COLO829 (cell line): ENCODE measurements around the gene CFAP45.
"Not testable (repeated sequence)": the region's sequence is repeated elsewhere in the genome, so short reads cannot be mapped to it uniquely, and the experiment has no call there.

Experiments used
- DNase-seq: peaks from one replicate; pipeline ENCODE4 v3.0.0; 2012; ENCODE audit warnings: low spot score

Gene CFAP45

DNA sequence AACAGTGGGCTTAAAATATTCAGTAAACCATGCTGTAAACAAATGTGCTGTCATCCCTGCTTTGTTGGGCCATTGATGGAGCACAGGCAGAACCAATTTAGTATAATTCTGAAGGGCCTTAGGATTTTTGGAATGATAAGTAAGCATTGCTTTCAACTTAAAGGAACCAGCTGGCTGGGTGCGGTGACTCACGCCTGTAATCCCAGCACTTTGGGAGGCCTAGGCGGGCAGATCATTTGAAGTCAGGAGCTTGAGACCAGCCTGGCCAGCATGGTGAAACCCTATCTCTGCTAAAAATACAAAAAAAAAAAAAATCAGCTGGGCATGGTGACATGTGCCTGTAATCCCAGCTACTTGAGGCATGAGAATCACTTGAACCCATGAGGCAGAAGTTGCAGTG, 4.1 kb upstream of the CFAP45 start:
- DNase-seq: not testable (repeated sequence)

- no peak for DNase-seq
Measured at GRCh38 chr1:159902541-159902940, 2.6 kb upstream of the CFAP45 start.

- DNase-seq: no peak
Measured at GRCh38 chr1:159900755-159901360, 893 bp upstream of the CFAP45 start.

DNA sequence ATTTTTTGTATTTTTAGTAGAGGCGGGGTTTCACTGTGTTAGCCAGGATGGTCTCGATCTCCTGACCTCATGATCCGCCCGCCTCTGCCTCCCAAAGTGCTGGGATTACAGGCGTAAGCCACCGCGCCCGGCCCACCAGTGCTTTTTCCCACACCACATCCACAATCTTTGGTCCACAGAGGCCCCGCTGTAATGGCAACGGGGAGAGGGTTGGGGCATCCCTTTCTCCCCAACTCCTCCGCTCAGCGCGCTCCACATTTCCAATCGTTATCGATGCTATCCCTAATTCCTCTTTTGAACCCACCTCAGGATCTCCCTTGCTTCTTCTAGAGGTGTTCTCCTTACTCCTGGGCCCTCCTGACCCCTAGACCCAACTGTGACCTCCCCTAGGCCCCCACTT, 331 bp downstream of the CFAP45 start:
- not testable (repeated sequence) for DNase-seq

- no peak for DNase-seq
Measured at GRCh38 chr1:159898527-159898926, 1.4 kb downstream of the CFAP45 start.

DNA sequence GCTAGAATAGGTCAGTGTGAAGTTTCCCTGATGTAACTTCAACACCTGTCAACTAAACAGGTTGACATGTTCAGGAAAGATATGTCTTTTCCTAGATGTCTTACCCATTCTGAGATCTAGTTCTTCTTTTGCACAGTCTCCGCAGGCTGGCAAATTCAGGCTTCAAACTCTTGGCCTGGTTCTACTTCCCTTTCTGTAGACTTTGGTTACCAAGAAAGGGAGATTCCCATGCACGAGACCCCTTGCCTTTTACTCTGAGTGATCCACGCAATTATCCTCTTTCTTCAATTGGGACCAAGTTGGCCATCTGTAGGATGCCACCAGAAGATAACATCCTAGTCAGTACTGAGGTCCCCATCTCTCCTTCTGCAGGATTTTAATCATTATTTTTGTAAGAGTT, 2.0 kb downstream of the CFAP45 start:
- DNase-seq: no peak

DNA sequence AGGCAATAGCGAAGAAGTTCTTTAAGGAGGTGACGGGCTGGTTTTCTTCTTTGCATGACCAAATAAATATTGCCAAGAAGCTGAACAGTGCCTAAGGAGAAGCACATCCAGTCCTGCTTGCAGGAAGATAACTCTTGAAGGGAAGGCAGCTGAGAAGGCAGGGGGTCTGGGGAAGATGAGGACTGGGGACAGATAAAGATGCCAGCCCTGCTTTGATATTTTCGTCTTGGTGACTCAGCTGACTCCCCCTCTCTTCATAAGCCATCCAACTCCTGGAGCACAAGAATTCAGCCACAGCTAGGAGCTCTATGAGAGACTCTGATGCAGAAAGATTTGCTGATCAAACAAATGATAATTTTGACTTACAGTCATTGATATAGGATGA, 3.4 kb downstream of the CFAP45 start:
- DNase-seq: no peak

- no peak for DNase-seq
Measured at GRCh38 chr1:159895836-159896545, 4.0 kb downstream of the CFAP45 start.

- no peak for DNase-seq
Measured at GRCh38 chr1:159895286-159895685, 4.7 kb downstream of the CFAP45 start.

GRCh38 chr1:159892944-159893343, 7.0 kb downstream of the CFAP45 start:
- DNase-seq: no peak

- DNase-seq: peak; percentile 90
Measured at GRCh38 chr1:159891275-159892157, 8.4 kb downstream of the CFAP45 start.

DNA sequence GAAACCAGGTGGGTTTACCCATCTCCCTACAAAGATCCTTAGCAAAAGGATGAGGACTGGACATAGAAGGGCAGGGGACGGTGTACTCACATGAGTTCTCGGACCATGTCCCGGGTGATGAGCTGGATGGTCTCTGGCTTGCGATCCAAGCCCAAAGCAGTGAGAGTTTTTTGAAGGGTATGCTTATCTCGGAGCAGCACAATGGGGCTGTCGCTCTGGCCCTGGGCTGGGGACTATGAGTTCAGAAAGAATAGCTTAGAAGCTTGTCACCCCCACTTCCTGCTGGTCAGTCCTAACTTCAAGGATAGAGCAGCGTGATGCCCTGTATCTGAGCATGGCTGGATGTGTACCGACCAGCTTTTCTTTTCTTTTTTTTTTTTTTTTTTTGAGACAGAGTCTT, 9.6 kb downstream of the CFAP45 start:
- DNase-seq: no peak

DNA sequence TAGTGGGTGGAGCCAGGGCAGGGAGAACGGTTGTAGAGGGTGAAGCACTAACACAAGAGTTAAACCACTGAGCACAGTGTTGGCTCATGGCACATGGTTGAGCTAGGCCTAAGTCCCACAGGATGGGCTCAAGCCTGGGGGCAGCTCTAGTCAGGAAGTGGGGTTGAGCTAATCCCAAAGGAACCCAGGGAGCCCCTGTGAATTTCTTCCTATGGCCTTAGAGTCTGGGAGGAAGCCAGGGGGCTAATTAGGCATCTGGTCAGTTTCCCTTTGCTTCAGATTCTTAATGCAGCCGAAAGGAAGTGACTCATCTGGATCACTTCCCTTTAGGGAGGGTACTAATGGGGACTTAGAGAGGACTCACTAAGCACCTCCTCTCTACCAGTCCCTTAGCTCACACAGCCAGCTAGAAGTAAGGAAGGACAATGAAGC, 10.1 kb downstream of the CFAP45 start:
- peak; percentile 93 for DNase-seq

GRCh38 chr1:159889202-159889601, 10.8 kb downstream of the CFAP45 start:
- no peak for DNase-seq

- no peak for DNase-seq
Measured at GRCh38 chr1:159884296-159884695, 15.7 kb downstream of the CFAP45 start.

DNA sequence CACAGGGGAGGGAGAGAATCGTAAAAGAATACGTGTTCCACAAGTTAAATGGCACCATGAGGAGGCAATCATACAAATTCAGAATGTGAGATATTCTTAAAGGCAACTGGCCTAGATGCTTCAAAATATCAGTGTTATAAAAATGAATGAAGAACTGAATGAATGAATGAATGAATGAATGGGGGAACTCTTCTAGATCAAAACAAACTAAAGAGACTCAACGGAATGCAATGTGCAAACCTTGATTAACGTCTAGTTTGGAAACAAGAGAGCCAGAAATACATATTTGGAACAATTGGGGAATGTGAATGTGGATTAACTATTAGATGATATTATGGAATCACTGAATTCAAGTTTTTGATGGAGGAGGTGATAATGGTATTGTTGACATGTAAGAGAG, 16.8 kb downstream of the CFAP45 start:
- DNase-seq: no peak

DNA sequence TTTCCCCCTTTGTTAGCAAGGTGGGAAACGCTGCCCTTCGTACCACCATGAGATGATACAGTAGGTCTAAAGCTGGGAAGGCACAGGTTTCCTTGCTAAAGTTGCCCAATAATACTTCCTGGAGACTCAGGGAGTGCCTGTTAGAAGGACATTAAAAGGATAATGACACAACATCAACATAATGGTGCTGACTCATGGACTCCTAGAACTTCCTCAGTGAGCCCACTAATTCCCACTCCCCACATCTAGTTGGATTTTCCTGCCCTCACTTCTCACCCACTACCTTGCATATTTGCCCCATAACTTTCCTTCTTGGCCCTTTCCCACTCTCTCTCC, 17.5 kb downstream of the CFAP45 start:
- DNase-seq: no peak

DNA sequence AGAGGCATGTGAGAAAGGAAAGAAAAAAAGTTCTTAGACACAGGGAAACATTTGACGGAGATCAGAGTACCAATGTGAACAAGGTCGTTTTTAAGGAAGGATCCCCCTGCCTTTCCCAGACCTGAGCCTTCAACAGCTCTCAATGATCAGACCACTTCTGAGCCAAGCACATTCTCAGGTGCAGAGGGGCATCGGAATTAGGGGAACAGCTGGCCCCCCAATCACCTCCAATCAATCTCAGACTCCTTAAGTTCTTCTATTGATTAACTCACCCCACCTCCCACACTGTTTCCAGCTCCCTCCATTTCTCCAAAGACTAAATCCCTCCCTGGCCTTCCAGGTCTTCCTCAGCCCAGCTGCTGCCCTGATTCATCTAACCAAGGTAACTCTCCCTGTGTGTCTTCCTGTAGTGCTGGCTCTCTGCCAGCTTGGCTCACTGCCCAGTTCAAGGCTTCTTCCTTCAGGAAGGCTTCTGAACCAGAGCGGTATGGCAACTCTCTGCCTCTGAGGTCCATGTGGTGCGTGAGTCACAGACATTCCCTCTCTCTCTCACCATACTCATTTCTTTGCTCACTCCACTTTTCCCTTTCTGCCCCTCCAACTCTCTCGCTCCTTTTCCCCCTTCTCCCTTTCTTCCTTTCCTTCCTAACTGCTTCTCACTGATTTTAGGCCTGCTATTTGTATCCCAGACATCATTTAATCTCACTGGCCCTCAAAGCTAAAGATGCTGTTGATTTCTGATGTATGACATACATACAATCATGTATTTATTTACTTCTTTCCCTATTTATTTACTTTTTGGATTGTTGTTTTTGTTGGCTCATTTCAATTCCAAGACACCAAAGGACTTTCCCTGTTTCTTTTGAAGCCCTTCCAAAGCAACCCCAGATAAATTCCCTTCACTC, 18.1 kb downstream of the CFAP45 start:
- DNase-seq: peak; percentile 89

GRCh38 chr1:159880430-159880829, 19.5 kb downstream of the CFAP45 start:
- no peak for DNase-seq

GRCh38 chr1:159879977-159880376, 20.0 kb downstream of the CFAP45 start:
- no peak for DNase-seq

DNA sequence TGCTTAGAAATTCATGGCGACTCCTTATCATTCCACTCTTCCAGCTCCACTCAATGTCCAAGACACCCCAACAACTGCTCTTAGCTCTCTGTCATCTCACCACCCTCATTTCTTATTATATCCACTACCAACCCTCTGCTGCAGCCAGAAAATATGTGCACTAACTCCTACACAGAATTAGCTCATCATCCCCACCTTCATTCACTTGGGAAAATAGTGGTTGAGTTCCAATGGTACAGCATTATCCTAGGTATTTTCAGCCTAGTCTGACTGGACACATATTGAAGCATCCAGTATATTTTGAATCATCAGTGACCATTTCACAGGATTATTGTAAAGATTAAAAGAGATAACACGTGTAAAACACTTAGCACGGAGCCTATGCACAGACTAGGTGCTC, 20.8 kb downstream of the CFAP45 start:
- no peak for DNase-seq
